GM23248 (cell line): ENCODE data around the gene TMBIM4. TPM values are rescaled to one million over a fixed set of nuclear protein-coding genes. Genes with fewer than 3 reads are reported as not detected.

ENCODE experiments used
- DNase-seq: peaks from one replicate; pipeline ENCODE4 v3.0.0-alpha.2; 2015
- H2AFZ ChIP-seq: fragments of 200-600 bp; sonication (generic); 2 replicates; pipeline ENCODE4 v1.6.1; 2016; ENCODE audit warnings: antibody characterized with exemption
- H3F3A ChIP-seq: fragments of 200-600 bp; sonication (generic); 2 replicates; pipeline ENCODE4 v1.6.1; 2016; ENCODE audit warnings: mild to moderate bottlenecking, antibody characterized with exemption, mixed run types; ENCODE audit not compliant: insufficient read depth
- H3K27ac ChIP-seq: fragments of 200-600 bp; sonication (generic); 2 replicates; pipeline ENCODE4 v1.5.1; 2016; ENCODE audit warnings: mild to moderate bottlenecking
- H3K27me3 ChIP-seq: fragments of 200-600 bp; sonication (generic); replicated peaks from 2 replicates; pipeline ENCODE4 v1.6.1; 2016; ENCODE audit warnings: mild to moderate bottlenecking; ENCODE audit not compliant: insufficient read depth
- H3K36me3 ChIP-seq: fragments of 200-600 bp; sonication (generic); 2 replicates; pipeline ENCODE4 v1.6.1; 2016; ENCODE audit warnings: low read depth, mild to moderate bottlenecking
- H3K4me1 ChIP-seq: fragments of 200-600 bp; sonication (generic); 2 replicates; pipeline ENCODE4 v1.6.1; 2016; ENCODE audit warnings: mild to moderate bottlenecking; ENCODE audit not compliant: insufficient read depth
- H3K4me2 ChIP-seq: fragments of 200-600 bp; sonication (generic); one replicate; pipeline ENCODE4 v1.6.1; 2016; ENCODE audit warnings: mild to moderate bottlenecking; ENCODE audit not compliant: unreplicated experiment
- H3K4me3 ChIP-seq: fragments of 200-600 bp; sonication (generic); 2 replicates; pipeline ENCODE4 v1.5.1; 2016; ENCODE audit warnings: mild to moderate bottlenecking
- H3K79me2 ChIP-seq: fragments of 200-600 bp; sonication (generic); 2 replicates; pipeline ENCODE4 v1.6.1; 2016; ENCODE audit warnings: mild to moderate bottlenecking; ENCODE audit not compliant: insufficient read depth
- H3K9ac ChIP-seq: fragments of 200-600 bp; sonication (generic); 2 replicates; pipeline ENCODE4 v1.6.1; 2016; ENCODE audit warnings: mild to moderate bottlenecking
- H3K9me2 ChIP-seq: fragments of 200-600 bp; sonication (generic); 2 replicates; pipeline ENCODE4 v1.6.1; 2016; ENCODE audit warnings: mixed run types, mild to moderate bottlenecking, moderate library complexity; ENCODE audit not compliant: insufficient read depth
- H3K9me3 ChIP-seq: fragments of 200-600 bp; sonication (generic); one replicate; pipeline ENCODE4 v1.6.1; 2017; ENCODE audit warnings: low read depth
- H4K20me1 ChIP-seq: fragments of 200-600 bp; sonication (generic); 2 replicates; pipeline ENCODE4 v1.6.0; 2016; ENCODE audit not compliant: insufficient read depth
- EZH2 ChIP-seq: fragments of 200-600 bp; sonication (generic); IDR thresholded peaks from 2 replicates; pipeline ENCODE4 v1.6.1; 2018; ENCODE audit warnings: antibody characterized with exemption, mild to moderate bottlenecking; ENCODE audit not compliant: insufficient read depth, poor library complexity, severe bottlenecking
- EZH2phosphoT487 ChIP-seq: fragments of 200-600 bp; sonication (generic); IDR thresholded peaks from 2 replicates; pipeline ENCODE4 v1.6.1; 2018; ENCODE audit warnings: antibody characterized with exemption, moderate library complexity, mild to moderate bottlenecking, low read depth; ENCODE audit not compliant: insufficient read depth
- WGBS, 2 experiments: methylation state at CpG; one replicate each; pipeline ENCODE4 v1.1.6; 2015 to 2017; ENCODE audit warnings: low lambda C conversion rate in 2 of 2, low coverage in 1 of 2; ENCODE audit errors: missing lambda C conversion rate in 2 of 2; 5-methylcytosine and 5-hydroxymethylcytosine counted together
- in situ Hi-C: fragments of 300-500 bp; cut with MboI; formaldehyde crosslinking; loops from 2 replicates; pipeline ENCODE4 v1.15.0; 2020
- polyA plus RNA-seq: library from polyadenylated mRNA; unstranded; fragments of >200 nt; fragmentation: Nextera tagmentation; extraction: Ambion mirVana; gene quantifications from 2 replicates; pipeline ENCODE4 v1.2.1, GENCODE V29; 2016
- total RNA-seq: library from RNA; depleted of rRNA; stranded (reverse); fragments of >200 nt; shearing (Covaris generic); gene quantifications from 2 replicates; pipeline ENCODE4 v1.2.3, GENCODE V29; 2014

Gene TMBIM4
- total and polyA plus RNA-seq, 2 experiments from 2014 or later: 162 to 276 TPM

DNA sequence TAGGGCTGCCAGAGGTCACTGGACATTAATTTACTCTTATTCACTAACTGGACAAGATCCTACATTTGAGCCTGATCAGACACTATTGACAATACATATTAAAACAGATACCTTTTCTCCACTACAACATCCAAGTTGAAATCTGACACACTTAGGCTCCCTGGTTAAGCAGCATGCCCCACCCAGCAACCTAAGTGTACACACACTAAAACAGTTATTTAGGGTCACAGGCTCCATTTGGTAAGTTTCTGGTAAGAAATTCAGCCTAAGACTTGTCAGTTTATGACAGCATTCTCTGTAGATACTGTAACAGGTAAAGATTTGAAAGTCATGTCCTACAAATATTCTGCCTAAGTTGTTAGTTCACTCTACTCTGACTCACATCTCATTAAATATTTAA is 27.0 kb downstream of the TMBIM4 start:
- no peak for DNase-seq
- no peak overlapping the region for H3K9ac ChIP-seq
- no peak overlapping the region for H2AFZ ChIP-seq
- no peaks in the 10 kb centered on the region for H3K9me3 ChIP-seq
- in situ Hi-C loops: loop anchor here (10.0 kb wide), 1 partner anchor 262 kb away; no protein-coding TSS in a partner anchor
- H4K20me1 ChIP-seq: no peaks in the 10 kb centered on the region
- TF ChIP-seq EZH2 (no peak), EZH2phosphoT487 (no peak)
- no peak overlapping the region for H3K4me3 ChIP-seq
- H3K27ac ChIP-seq: no peak overlapping the region
- no peak overlapping the region for H3K4me2 ChIP-seq
- peaks cover 14% of the 10 kb centered on the region for H3K4me1 ChIP-seq
- H3K36me3 ChIP-seq: peaks cover 50% of the 10 kb centered on the region
- H3F3A ChIP-seq: peaks cover 20% of the 10 kb centered on the region
- H3K27me3 ChIP-seq: no peaks in the 10 kb centered on the region
- peaks cover 51% of the 10 kb centered on the region for H3K79me2 ChIP-seq
- no peaks in the 10 kb centered on the region for H3K9me2 ChIP-seq

DNA sequence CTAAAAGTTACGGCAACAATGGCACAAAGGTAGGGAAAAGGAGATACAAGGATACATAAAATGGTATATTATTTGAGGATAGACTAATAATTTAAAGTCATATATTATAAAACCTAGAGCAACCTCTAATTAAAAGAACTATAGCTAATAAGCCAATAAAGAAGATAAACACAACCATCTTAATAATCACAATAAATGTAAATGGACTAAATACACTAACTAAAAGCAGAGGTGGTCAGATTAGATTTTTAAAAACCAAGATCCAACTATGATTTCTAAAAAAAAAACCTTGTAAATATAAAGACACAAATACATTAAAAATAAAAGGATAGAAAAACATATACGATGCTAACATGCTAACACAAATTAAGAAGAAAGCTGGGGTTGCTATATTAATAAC is 28.5 kb downstream of the TMBIM4 start:
- H3K9ac ChIP-seq: no peak overlapping the region
- no peak overlapping the region for H3K4me2 ChIP-seq
- no peak overlapping the region for H2AFZ ChIP-seq
- H3K36me3 ChIP-seq: peaks cover 61% of the 10 kb centered on the region
- H4K20me1 ChIP-seq: no peaks in the 10 kb centered on the region
- H3K9me3 ChIP-seq: no peaks in the 10 kb centered on the region
- WGBS, 2 experiments: 98 to 99% methylated on average over 2 of the region's 2 CpGs
- no peak for TF ChIP-seq EZH2phosphoT487
- TF ChIP-seq EZH2: no peak
- H3K27me3 ChIP-seq: no peaks in the 10 kb centered on the region
- H3K9me2 ChIP-seq: no peaks in the 10 kb centered on the region
- H3K4me3 ChIP-seq: no peak overlapping the region
- peaks cover 14% of the 10 kb centered on the region for H3K4me1 ChIP-seq
- DNase-seq: no peak
- peaks cover 26% of the 10 kb centered on the region for H3F3A ChIP-seq
- in situ Hi-C loops: loop anchor here (10.0 kb wide), 1 partner anchor 264 kb away; no protein-coding TSS in a partner anchor
- no peak overlapping the region for H3K27ac ChIP-seq
- peaks cover 53% of the 10 kb centered on the region for H3K79me2 ChIP-seq

DNA sequence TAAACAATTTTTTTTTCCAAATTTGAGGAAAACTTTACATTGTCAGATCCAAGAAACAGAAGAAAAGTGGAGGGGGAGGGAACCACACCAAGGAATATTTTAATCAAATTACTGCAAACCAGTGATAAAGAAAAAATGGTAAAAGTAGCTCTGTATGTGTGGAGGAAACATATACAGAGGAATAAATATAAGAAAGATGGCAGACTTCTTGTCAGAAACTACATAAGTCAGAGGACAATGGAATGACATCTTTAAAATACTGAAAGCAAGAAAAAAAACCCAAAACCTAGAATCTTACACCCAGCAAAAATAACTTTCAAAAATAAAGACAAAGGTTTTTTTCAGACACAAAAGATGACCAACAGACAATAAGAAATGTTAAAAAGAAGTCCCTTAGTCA is 29.1 kb downstream of the TMBIM4 start:
- in situ Hi-C loops: loop anchor here (10.0 kb wide), 1 partner anchor 264 kb away; no protein-coding TSS in a partner anchor
- no peak overlapping the region for H3K27ac ChIP-seq
- no peaks in the 10 kb centered on the region for H4K20me1 ChIP-seq
- no peaks in the 10 kb centered on the region for H3K9me2 ChIP-seq
- H3K27me3 ChIP-seq: no peaks in the 10 kb centered on the region
- H3K36me3 ChIP-seq: peaks cover 64% of the 10 kb centered on the region
- no peak overlapping the region for H3K4me2 ChIP-seq
- H3K79me2 ChIP-seq: peaks cover 56% of the 10 kb centered on the region
- peaks cover 13% of the 10 kb centered on the region for H3K4me1 ChIP-seq
- DNase-seq: peak; percentile 47
- H3K9ac ChIP-seq: no peak overlapping the region
- no peaks in the 10 kb centered on the region for H3K9me3 ChIP-seq
- peaks cover 23% of the 10 kb centered on the region for H3F3A ChIP-seq
- no peak overlapping the region for H2AFZ ChIP-seq
- no peak overlapping the region for H3K4me3 ChIP-seq
- no peak for TF ChIP-seq EZH2
- no peak for TF ChIP-seq EZH2phosphoT487

DNA sequence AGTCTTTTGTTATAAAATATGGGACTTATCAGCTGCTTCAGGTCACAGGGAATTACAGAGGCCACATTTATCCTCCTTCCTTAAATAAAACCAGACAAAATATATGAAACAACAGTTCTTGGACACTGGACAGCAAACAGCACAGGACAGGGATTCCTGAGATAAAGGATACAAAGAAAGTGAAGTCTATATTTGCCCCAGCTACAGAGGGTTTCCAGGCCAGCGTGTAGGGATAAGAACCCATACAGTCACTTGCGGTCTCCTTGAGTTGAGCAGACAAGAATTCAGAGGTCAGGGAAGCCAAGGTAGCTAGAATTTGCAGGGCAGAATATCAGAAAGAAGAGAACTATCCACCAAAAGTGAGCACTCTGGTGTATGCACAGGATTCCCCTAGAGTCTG is 30.5 kb downstream of the TMBIM4 start:
- in situ Hi-C loops: no loop called here

DNA sequence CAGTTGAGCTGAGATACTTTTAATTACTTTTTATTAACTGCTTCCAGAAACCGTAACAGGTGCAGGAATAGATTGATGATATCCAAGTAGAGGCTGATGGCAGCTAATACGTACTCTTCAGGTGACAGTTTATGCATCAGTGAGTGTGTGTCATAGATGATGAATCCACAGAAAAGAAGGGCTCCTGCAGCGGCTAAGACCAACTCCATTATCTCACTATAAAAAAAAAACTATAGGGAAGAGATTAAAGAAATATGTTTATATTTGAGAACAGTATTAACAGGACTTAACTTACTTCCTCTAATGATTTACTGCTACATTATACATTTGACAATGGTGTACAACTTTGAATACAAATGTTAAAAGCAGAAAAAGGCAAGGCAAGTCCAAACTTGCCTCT is 31.9 kb downstream of the TMBIM4 start:
- Histone ChIP-seq H3K27ac (no peak overlapping the region), H4K20me1 (no peaks in the 10 kb centered on the region), H2AFZ (no peak overlapping the region), H3K4me2 (no peak overlapping the region), H3K9ac (no peak overlapping the region), H3K9me2 (no peaks in the 10 kb centered on the region), H3K27me3 (no peaks in the 10 kb centered on the region), H3F3A (peaks cover 15% of the 10 kb centered on the region), H3K4me3 (no peak overlapping the region), H3K79me2 (peaks cover 42% of the 10 kb centered on the region), H3K4me1 (peaks cover 4% of the 10 kb centered on the region), H3K36me3 (peaks cover 53% of the 10 kb centered on the region), H3K9me3 (no peaks in the 10 kb centered on the region)
- in situ Hi-C loops: no loop called here
- 97 to 98% methylated on average over 3 of the region's 3 CpGs for WGBS, 2 experiments
- TF ChIP-seq EZH2: no peak
- no peak for TF ChIP-seq EZH2phosphoT487
- no peak for DNase-seq

More for the DNA sequence above, 30.5 kb downstream of the TMBIM4 start:
- Histone ChIP-seq H3K9me2 (no peaks in the 10 kb centered on the region), H3K27me3 (no peaks in the 10 kb centered on the region), H3K4me1 (peaks cover under 1% of the 10 kb centered on the region; the same call in 1 of the 2 replicates), H3K4me2 (no peak overlapping the region), H3F3A (peaks cover 11% of the 10 kb centered on the region; the same call in 1 of the 2 replicates), H3K79me2 (peaks cover 55% of the 10 kb centered on the region), H3K4me3 (no peak overlapping the region), H3K9me3 (no peaks in the 10 kb centered on the region), H3K9ac (no peak overlapping the region), H3K36me3 (peaks cover 62% of the 10 kb centered on the region), H3K27ac (no peak overlapping the region), H4K20me1 (no peaks in the 10 kb centered on the region), H2AFZ (no peak overlapping the region)
- no peak for TF ChIP-seq EZH2
- TF ChIP-seq EZH2phosphoT487: no peak
- DNase-seq: no peak
- 98 to 100% methylated on average over 2 of the region's 2 CpGs for WGBS, 2 experiments
